Common myeloid progenitor, CD34-positive (primary cell): ENCODE results near the gene CUL3.

Source experiments
- CTCF ChIA-PET: fragments of 350-600 bp; sonication (Branson Sonifier 250); formaldehyde crosslinking; loops from one replicate; lab custom pipeline; 2021; ENCODE audit warnings: antibody characterized with exemption; lab: Charles Lee
- POLR2A ChIA-PET: fragments of 350-600 bp; sonication (Branson Sonifier 250); formaldehyde crosslinking; loops from one replicate; lab custom pipeline; 2021; ENCODE audit warnings: antibody characterized with exemption; lab: Charles Lee
- DNase-seq, 3 donors: peaks; one replicate each; pipeline versions ENCODE4 v3.0.0 to v3.0.0-alpha.2; 2013
- H3K27ac ChIP-seq, 2 experiments: 1 replicate in 1 of 2; 2 replicates in 1 of 2; pipeline ENCODE4 v1.7.0; 2013; ENCODE audit warnings: inconsistent platforms in 2 of 2, low read length in 2 of 2, mild to moderate bottlenecking in 2 of 2, low read depth in 1 of 2, moderate library complexity in 1 of 2; ENCODE audit not compliant: severe bottlenecking in 2 of 2, insufficient read depth in 1 of 2, poor library complexity in 1 of 2
- H3K27me3 ChIP-seq, 5 experiments: replicated peaks in 2 of 5; 1 replicate in 3 of 5; 2 replicates in 2 of 5; pipeline versions ENCODE4 v1.6.1 to v1.7.0; 2013; ENCODE audit warnings: low read length in 4 of 5, mild to moderate bottlenecking in 2 of 5, moderate library complexity in 2 of 5, inconsistent platforms in 1 of 5; ENCODE audit not compliant: insufficient read depth in 5 of 5, control insufficient read depth in 4 of 5
- H3K36me3 ChIP-seq, 4 experiments: 1 replicate in 2 of 4; 2 replicates in 2 of 4; pipeline versions ENCODE4 v1.6.1 to v1.7.0; 2013; ENCODE audit warnings: low read length in 3 of 4, control low read depth in 1 of 4, mild to moderate bottlenecking in 1 of 4; ENCODE audit not compliant: control insufficient read depth in 4 of 4, insufficient read depth in 4 of 4
- H3K4me1 ChIP-seq, 4 experiments: 1 replicate in 3 of 4; 2 replicates in 1 of 4; pipeline versions ENCODE4 v1.6.1 to v1.7.1; 2013; ENCODE audit warnings: low read length in 3 of 4, mild to moderate bottlenecking in 3 of 4, control low read depth in 1 of 4, inconsistent platforms in 1 of 4, moderate library complexity in 1 of 4; ENCODE audit not compliant: control insufficient read depth in 4 of 4, insufficient read depth in 4 of 4; ENCODE audit errors: control extremely low read depth in 1 of 4
- H3K4me3 ChIP-seq, 7 experiments: 1 replicate in 4 of 7; 2 replicates in 3 of 7; pipeline versions ENCODE4 v1.5.1 to v1.7.0; 2013; ENCODE audit warnings: mild to moderate bottlenecking in 7 of 7, low read length in 6 of 7, moderate library complexity in 6 of 7, inconsistent platforms in 2 of 7, low read depth in 2 of 7, control low read depth in 1 of 7; ENCODE audit not compliant: insufficient read depth in 4 of 7, control insufficient read depth in 1 of 7; ENCODE audit errors: extremely low read depth in 1 of 7
- H3K9me3 ChIP-seq, 5 experiments: 1 replicate in 4 of 5; 2 replicates in 1 of 5; pipeline versions ENCODE4 v1.6.1 to v1.7.1; 2013; ENCODE audit warnings: low read length in 4 of 5, mild to moderate bottlenecking in 2 of 5, inconsistent platforms in 1 of 5, low read depth in 1 of 5, moderate library complexity in 1 of 5; ENCODE audit not compliant: control insufficient read depth in 4 of 5, insufficient read depth in 2 of 5; ENCODE audit errors: control extremely low read depth in 1 of 5
- WGBS: methylation state at CpG from one replicate; pipeline ENCODE4 v1.1.5; 2013; ENCODE audit not compliant: insufficient coverage; 5-methylcytosine and 5-hydroxymethylcytosine counted together

Gene CUL3

GRCh38 chr2:224426656-224427055 is 158.5 kb downstream of the CUL3 start:
- H3K27ac ChIP-seq, result no peak overlapping the region
- CTCF ChIA-PET, result interaction anchor here (0.8 kb wide), 1 partner anchor 18 kb away, joined by 3 read pairs; no protein-coding TSS in a partner anchor

GRCh38 chr2:224421065-224421464 is 164.1 kb downstream of the CUL3 start:
- H3K9me3 ChIP-seq, result peaks cover 0 to 3% (median 0%) of the 10 kb centered on the region in 5 experiments
- H3K27ac ChIP-seq, result no peak overlapping the region
- DNase-seq, result no peak
- POLR2A ChIA-PET, result no interaction called here
- H3K4me3 ChIP-seq, result no peak overlapping the region
- no CpG with 5 or more reads among the region's 2 CpGs for WGBS
- H3K4me1 ChIP-seq, result no peaks in the 10 kb centered on the region
- no peaks in the 10 kb centered on the region for H3K36me3 ChIP-seq
- CTCF ChIA-PET, result interaction anchor here (1.0 to 1.5 kb wide), 2 partner anchors 8 to 12 kb away, joined by 4 read pairs; no protein-coding TSS in a partner anchor
- H3K27me3 ChIP-seq, result no peaks in the 10 kb centered on the region

More at GRCh38 chr2:224426656-224427055, 158.5 kb downstream of the CUL3 start:
- Histone ChIP-seq H3K4me3 (no peak overlapping the region), H3K36me3 (no peaks in the 10 kb centered on the region), H3K4me1 (peaks cover 0 to 24% (median 16%) of the 10 kb centered on the region in 4 experiments), H3K27me3 (no peaks in the 10 kb centered on the region), H3K9me3 (peaks cover 0 to 12% (median under 1%) of the 10 kb centered on the region in 5 experiments)
- DNase-seq, result peak in 2 of 3 donors; percentile 73 to 81
- WGBS, result 17% methylated on average over 3 of the region's 3 CpGs
- POLR2A ChIA-PET, result no interaction called here
